ENCODE data around the gene TNFAIP8L1.

Gene TNFAIP8L1

DNA sequence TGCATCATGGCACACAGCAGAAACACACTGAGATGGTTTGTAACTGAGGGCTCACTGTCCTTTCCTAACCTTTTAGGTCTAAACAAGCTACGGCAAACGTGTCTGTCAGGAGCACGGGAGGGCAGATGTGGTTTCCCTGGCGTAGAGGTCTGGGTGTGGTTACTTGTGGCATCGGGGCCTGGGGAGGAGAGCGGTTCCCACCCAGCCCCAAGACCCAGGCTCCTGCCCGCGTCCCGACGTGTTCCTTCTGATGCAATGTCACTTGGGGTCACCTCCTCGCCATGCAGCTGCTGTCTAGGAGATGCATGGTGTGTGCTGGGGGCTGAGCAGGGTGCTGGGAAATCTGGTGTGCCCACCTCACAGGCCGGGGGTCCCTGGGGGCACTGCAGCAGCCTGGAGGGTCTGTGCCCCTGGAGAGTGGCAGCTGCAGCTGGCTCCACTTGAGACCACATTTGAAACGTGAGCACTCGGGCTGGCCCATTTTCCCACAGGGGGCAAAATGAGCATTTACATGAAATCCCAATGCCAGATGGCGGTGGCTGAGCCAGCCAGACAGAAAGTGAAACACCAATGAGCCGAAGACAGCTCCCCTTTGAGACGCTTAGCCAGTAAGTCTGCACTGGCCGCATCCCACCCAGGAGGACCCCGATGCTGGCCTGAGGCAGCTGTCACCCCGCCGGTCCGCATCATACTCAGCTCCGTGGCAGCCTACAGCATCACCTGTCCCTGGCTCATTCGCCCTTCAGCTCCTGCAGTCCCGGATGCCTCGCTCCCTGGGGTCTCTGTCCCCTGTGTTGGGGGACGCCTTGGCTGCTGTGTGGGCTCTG is 53.1 kb downstream of the TNFAIP8L1 start:
- TF ChIP-seq POLR2A (IDR thresholded peaks at IDR 0.05; ENCODE audit: low read depth, low read length): no peak
- TF ChIP-seq SPI1 (IDR thresholded peaks at IDR 0.05; ENCODE audit: low read depth, low read length): no peak
- no peak for TF ChIP-seq POU2F2 (IDR thresholded peaks at IDR 0.05; ENCODE audit: low read depth, low read length)
- TF ChIP-seq PAX5 (IDR thresholded peaks at IDR 0.05; ENCODE audit: insufficient read depth, low read length, severe bottlenecking): no peak
- no peak for TF ChIP-seq TAF1 (IDR thresholded peaks at IDR 0.05; ENCODE audit: low read depth, low read length)
- TF ChIP-seq POLR2AphosphoS5 (IDR thresholded peaks at IDR 0.05; ENCODE audit: low read depth, low read length): no peak
- no peak for FAIRE-seq
- DNase-seq (ENCODE audit: insufficient read length, low spot score): no peak

DNA sequence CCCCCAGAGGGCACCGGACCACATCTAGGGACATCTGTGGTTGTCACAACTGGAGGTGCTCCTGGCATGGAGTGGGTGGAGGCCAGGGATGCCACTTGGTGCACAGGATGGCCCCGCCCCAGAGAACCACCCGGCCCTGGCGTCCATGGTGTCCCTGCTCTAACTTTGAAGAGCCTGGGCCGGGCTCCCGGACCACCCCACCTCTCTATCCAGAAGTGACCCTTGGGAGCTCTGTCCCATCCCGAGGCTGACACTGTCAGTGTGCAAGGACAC is 53.7 kb downstream of the TNFAIP8L1 start:
- TF ChIP-seq POLR2AphosphoS5 (IDR thresholded peaks at IDR 0.05; ENCODE audit: low read depth, low read length) (no peak), TAF1 (IDR thresholded peaks at IDR 0.05; ENCODE audit: low read depth, low read length) (no peak), POU2F2 (IDR thresholded peaks at IDR 0.05; ENCODE audit: low read depth, low read length) (no peak), SPI1 (IDR thresholded peaks at IDR 0.05; ENCODE audit: low read depth, low read length) (no peak), PAX5 (IDR thresholded peaks at IDR 0.05; ENCODE audit: insufficient read depth, low read length, severe bottlenecking) (no peak), POLR2A (IDR thresholded peaks at IDR 0.05; ENCODE audit: low read depth, low read length) (no peak)
- FAIRE-seq: no peak

DNA sequence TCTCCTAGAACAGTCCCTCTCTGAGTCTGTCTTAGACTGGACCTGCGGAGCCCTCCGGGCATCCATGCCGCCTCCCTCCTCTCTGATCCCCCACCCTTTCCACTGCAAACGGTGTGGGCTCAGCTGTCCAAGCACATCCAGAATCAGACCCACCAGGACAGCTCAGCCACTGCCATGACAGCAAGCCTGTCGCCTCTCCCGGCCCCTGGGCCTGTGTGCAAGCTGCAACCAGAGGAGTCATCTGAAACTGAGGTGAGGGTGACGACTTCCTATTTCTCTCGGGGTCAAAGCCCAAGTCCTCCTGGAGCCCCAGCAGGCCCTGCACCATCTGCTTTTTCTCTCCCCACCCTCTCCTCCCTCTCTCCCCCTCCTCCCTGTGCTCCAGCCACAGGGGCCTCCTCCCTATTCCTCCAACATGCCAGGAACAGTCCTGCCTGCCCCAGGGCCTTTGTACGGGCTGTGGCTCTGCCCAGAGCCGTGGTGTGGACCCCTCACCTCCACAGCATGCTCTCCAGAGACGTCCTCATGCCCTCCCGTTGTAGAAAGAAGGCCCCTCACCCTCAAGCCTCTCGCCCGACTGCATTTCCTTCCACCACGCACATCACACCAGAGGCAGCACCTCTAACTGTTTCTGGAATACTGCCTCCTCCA is 54.3 kb downstream of the TNFAIP8L1 start:
- TF ChIP-seq POLR2A (IDR thresholded peaks at IDR 0.05; ENCODE audit: low read depth, low read length): no peak
- no peak for TF ChIP-seq SPI1 (IDR thresholded peaks at IDR 0.05; ENCODE audit: low read depth, low read length)
- TF ChIP-seq POU2F2 (IDR thresholded peaks at IDR 0.05; ENCODE audit: low read depth, low read length): no peak
- TF ChIP-seq PAX5 (IDR thresholded peaks at IDR 0.05; ENCODE audit: insufficient read depth, low read length, severe bottlenecking): no peak
- TF ChIP-seq POLR2AphosphoS5 (IDR thresholded peaks at IDR 0.05; ENCODE audit: low read depth, low read length): no peak
- TF ChIP-seq TAF1 (IDR thresholded peaks at IDR 0.05; ENCODE audit: low read depth, low read length): no peak
- DNase-seq (ENCODE audit: insufficient read length, low spot score): no peak
- FAIRE-seq: no peak

More for the DNA sequence above, 53.7 kb downstream of the TNFAIP8L1 start:
- no peak for DNase-seq (ENCODE audit: insufficient read length, low spot score)

DNA sequence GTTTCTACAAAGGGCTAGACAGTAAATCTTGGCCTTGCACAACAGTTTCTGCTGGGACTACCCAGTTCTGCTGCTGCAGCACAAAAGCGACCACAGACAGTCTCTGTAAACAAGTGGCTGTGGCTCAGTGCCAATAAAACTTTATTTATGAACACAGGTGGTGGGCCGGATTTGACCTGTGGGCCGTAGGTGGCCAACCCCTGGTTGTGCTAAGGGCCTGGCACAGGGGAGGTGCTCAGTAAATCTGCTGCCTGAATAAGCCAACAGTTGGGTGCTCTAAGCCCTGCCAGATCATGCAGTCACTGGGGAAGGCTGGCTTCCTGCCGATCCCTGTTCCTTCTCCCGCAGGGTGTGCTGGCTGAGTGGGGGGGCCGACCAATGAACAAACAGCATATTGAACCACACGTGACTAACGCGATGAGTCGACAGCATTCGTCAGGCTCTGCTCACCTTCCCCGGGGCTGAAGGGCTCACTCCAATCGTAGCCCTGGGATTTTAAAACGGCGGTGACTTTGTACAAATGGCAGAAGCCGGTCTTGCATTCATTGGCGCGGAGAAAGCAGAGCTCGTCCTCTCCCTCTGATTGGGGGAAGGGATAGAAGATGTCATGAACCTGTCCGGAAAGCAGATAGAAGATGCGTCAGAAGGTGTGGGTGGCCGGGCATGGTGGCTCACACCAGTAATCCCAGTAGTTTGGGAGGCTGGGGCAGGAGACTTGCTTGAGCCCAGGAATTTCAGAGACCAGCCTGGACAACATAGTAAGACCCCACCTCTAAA is 55.1 kb downstream of the TNFAIP8L1 start:
- TF ChIP-seq SPI1 (IDR thresholded peaks at IDR 0.05; ENCODE audit: low read depth, low read length): no peak
- TF ChIP-seq PAX5 (IDR thresholded peaks at IDR 0.05; ENCODE audit: insufficient read depth, low read length, severe bottlenecking): no peak
- TF ChIP-seq POLR2A (IDR thresholded peaks at IDR 0.05; ENCODE audit: low read depth, low read length): no peak
- no peak for TF ChIP-seq POLR2AphosphoS5 (IDR thresholded peaks at IDR 0.05; ENCODE audit: low read depth, low read length)
- FAIRE-seq (no peak), DNase-seq (ENCODE audit: insufficient read length, low spot score) (no peak)

DNA sequence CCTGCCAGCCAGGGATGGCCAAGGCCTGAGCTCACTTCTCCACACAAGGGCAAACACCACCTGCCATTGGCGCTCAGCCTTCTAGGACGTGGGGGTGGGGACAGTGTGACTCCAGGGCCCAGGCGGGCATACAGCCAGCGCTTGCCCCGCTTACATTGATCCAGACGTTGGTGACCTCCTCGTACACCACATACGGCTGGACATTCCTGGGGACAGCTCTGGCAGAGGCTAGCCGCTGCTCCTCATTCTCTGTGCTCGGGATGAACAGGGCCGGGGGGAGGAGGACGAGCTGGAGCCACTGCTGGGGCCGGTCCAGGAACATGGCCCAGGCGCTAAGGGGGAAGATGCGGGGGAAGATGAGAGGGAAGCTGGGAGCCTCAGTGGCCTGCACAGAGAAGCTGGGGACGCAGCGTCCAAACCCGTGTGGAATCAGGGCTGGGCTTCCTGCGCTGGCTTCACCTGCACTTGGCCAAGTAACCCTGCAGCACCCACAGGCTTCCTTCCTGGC is 56.0 kb downstream of the TNFAIP8L1 start:
- TF ChIP-seq SPI1 (IDR thresholded peaks at IDR 0.05; ENCODE audit: low read depth, low read length) (no peak), TAF1 (IDR thresholded peaks at IDR 0.05; ENCODE audit: low read depth, low read length) (no peak), PAX5 (IDR thresholded peaks at IDR 0.05; ENCODE audit: insufficient read depth, low read length, severe bottlenecking) (no peak), POLR2A (IDR thresholded peaks at IDR 0.05; ENCODE audit: low read depth, low read length) (no peak), POU2F2 (IDR thresholded peaks at IDR 0.05; ENCODE audit: low read depth, low read length) (no peak), POLR2AphosphoS5 (IDR thresholded peaks at IDR 0.05; ENCODE audit: low read depth, low read length) (no peak)
- DNase-seq (ENCODE audit: insufficient read length, low spot score): no peak
- no peak for FAIRE-seq

DNA sequence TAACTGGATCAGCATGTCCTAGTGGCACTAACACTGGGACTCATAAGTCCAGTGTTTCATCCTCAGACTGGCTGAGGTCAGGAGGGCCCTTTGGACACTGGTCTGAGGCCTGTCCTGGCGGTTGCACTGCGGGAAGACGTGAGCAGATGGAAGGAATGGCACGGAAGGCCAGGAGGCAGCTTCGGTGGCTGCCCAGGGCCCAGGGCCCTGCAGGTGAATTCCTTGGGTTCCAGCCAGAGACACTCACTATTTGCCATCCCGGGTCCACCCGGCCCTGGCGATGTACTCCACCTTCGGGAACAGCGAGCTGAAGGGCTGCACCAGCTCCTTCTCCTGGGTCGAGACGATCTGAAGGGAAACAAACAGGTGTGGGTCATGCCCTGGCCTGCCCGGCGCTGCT is 58.0 kb downstream of the TNFAIP8L1 start:
- FAIRE-seq (no peak), DNase-seq (ENCODE audit: insufficient read length, low spot score) (no peak)
- TF ChIP-seq TAF1 (IDR thresholded peaks at IDR 0.05; ENCODE audit: low read depth, low read length): no peak
- TF ChIP-seq SPI1 (IDR thresholded peaks at IDR 0.05; ENCODE audit: low read depth, low read length): no peak
- no peak for TF ChIP-seq PAX5 (IDR thresholded peaks at IDR 0.05; ENCODE audit: insufficient read depth, low read length, severe bottlenecking)
- no peak for TF ChIP-seq POLR2A (IDR thresholded peaks at IDR 0.05; ENCODE audit: low read depth, low read length)
- no peak for TF ChIP-seq POU2F2 (IDR thresholded peaks at IDR 0.05; ENCODE audit: low read depth, low read length)
- no peak for TF ChIP-seq POLR2AphosphoS5 (IDR thresholded peaks at IDR 0.05; ENCODE audit: low read depth, low read length)

DNA sequence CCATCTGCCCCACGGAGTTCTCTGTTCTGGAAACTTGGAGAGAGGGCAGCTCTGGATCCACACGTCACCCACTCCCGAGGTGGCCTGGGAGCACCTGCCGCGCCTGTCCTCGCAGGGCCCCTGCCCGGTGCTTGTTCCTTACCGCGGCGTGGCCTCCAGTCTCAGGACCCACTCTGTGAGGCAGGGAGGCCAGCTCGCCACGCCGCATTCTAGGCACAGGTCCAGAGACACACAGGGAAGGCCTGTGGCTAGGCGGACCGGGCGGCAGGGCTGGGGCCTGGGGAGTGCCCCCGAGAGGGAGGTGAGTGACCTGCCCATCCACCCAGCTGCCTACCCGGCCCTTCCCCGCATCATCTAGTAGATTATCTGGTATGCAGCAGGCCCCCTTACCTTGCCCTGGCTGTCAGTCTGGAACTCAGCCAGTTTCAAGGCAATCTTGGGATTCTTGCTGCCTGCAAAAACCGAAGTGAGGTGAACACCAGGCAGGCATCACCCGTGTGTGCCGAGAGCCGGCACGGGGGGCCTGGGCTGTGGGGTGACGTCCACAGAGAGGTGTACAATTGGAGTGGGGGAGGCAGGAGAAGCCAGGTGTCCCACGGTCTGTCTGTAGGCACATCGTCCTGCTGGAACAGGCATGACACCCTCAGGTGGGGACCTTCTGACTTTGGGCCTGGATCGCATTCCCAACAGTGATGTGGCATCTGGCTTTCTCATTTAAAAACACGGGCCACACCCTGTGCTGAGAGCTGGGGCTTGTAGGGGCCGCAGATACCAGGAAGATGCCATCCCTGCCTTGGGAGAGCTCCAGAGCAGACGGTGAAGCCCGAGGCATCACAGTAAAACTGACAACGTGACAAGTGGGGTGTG is 60.7 kb downstream of the TNFAIP8L1 start:
- DNase-seq (ENCODE audit: insufficient read length, low spot score) (no peak), FAIRE-seq (no peak)
- TF ChIP-seq SPI1 (IDR thresholded peaks at IDR 0.05; ENCODE audit: low read depth, low read length) (no peak), TAF1 (IDR thresholded peaks at IDR 0.05; ENCODE audit: low read depth, low read length) (no peak), POLR2AphosphoS5 (IDR thresholded peaks at IDR 0.05; ENCODE audit: low read depth, low read length) (no peak), POLR2A (IDR thresholded peaks at IDR 0.05; ENCODE audit: low read depth, low read length) (no peak), PAX5 (IDR thresholded peaks at IDR 0.05; ENCODE audit: insufficient read depth, low read length, severe bottlenecking) (no peak), POU2F2 (IDR thresholded peaks at IDR 0.05; ENCODE audit: low read depth, low read length) (no peak)

DNA sequence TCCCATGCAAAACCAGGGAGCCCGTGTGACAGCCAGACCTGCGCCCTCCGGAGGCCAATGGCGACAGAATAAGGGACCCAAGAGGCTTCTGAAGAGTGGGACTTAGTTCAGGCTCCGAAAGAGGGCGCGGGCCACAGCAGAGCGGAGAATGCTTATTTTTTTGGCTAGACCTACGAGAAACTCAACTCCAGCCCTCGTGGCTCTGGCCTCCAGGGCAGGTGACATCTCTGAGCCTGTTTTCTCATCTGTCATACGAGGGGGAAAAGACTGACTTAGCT is 61.3 kb downstream of the TNFAIP8L1 start:
- no peak for TF ChIP-seq POLR2AphosphoS5 (IDR thresholded peaks at IDR 0.05; ENCODE audit: low read depth, low read length)
- TF ChIP-seq TAF1 (IDR thresholded peaks at IDR 0.05; ENCODE audit: low read depth, low read length): no peak
- TF ChIP-seq SPI1 (IDR thresholded peaks at IDR 0.05; ENCODE audit: low read depth, low read length): no peak
- DNase-seq (ENCODE audit: insufficient read length, low spot score): no peak
- FAIRE-seq: no peak
